ENCODE data around the gene PTTG1.

Gene PTTG1
- 18.4 reads per million, percentile 45 among the genes with 10 or more reads in this experiment for total RNA-seq

GRCh38 chr5:160421625-160422258, at the start of gene PTTG1:
TSS of gene PTTG1 (plus strand) at chr5:160421855. CDS start at chr5:160422313, 458 bp downstream.
- peak; percentile 85 for DNase-seq

- DNase-seq = no peak
These were observed 46.5 kb upstream of the PTTG1 start for GRCh38 chr5:160375166-160375565.

- DNase-seq = no peak
These were observed 46.0 kb upstream of the PTTG1 start for GRCh38 chr5:160375701-160376100.

GRCh38 chr5:160376416-160376815, 45.2 kb upstream of the PTTG1 start:
- no peak for DNase-seq

GRCh38 chr5:160377651-160378050, 44.0 kb upstream of the PTTG1 start:
- DNase-seq = no peak

- no peak for DNase-seq
These were observed 43.3 kb upstream of the PTTG1 start for GRCh38 chr5:160378330-160378729.

GRCh38 chr5:160379511-160379910, 42.1 kb upstream of the PTTG1 start:
- no peak for DNase-seq

- no peak for DNase-seq
These were observed 41.6 kb upstream of the PTTG1 start for GRCh38 chr5:160380041-160380440.

- no peak for DNase-seq
These were observed 39.3 kb upstream of the PTTG1 start for GRCh38 chr5:160382346-160382745.

GRCh38 chr5:160384681-160385080, 37.0 kb upstream of the PTTG1 start:
- DNase-seq = no peak

- DNase-seq = no peak
These were observed 36.2 kb upstream of the PTTG1 start for GRCh38 chr5:160385496-160385895.

GRCh38 chr5:160387445-160387844, 34.2 kb upstream of the PTTG1 start:
- DNase-seq = no peak

GRCh38 chr5:160390787-160391696, 30.6 kb upstream of the PTTG1 start:
- DNase-seq = no peak

- DNase-seq = no peak
These were observed 26.5 kb upstream of the PTTG1 start for GRCh38 chr5:160395111-160395510.

- DNase-seq = no peak
These were observed 24.2 kb upstream of the PTTG1 start for GRCh38 chr5:160397492-160397891.

GRCh38 chr5:160398806-160399205, 22.8 kb upstream of the PTTG1 start:
- no peak for DNase-seq

GRCh38 chr5:160399402-160400353, 22.0 kb upstream of the PTTG1 start, which contains the start of gene FAM200C:
TSS of gene FAM200C (minus strand) at chr5:160400054. CDS start at chr5:160395490, 4,564 bp downstream.
- DNase-seq = peak; percentile 41

GRCh38 chr5:160418561-160419457, 2.8 kb upstream of the PTTG1 start, which contains the start of gene SLU7:
TSS of gene SLU7 (minus strand) at chr5:160419081. CDS start at chr5:160415294, 3,787 bp downstream.
- peak; percentile 89 for DNase-seq

GRCh38 chr5:160419458-160420330, 2.0 kb upstream of the PTTG1 start:
- DNase-seq = peak; percentile 15

- no peak for DNase-seq
These were observed 1.4 kb upstream of the PTTG1 start for GRCh38 chr5:160420331-160420610.

GRCh38 chr5:160423099-160423498, 1.4 kb downstream of the PTTG1 start:
- no peak for DNase-seq
